Esophagus muscularis mucosa (tissue), 3 donors: Measurements from ENCODE around the gene WDR48.

Experiments
- CTCF ChIP-seq, 3 experiments: fragments of 200-600 bp in 2 of 3; fragments of 450-650 bp in 1 of 3; sonication (generic) in 2 of 3; IDR thresholded peaks; one replicate each; pipeline ENCODE4 v1.5.1; 2017 to 2019; ENCODE audit warnings: antibody characterized with exemption in 3 of 3, mild to moderate bottlenecking in 2 of 3, moderate library complexity in 1 of 3
- POLR2A ChIP-seq: fragments of 450-650 bp; IDR thresholded peaks from one replicate; pipeline ENCODE4 v1.6.1; 2017; ENCODE audit warnings: antibody characterized with exemption, moderate library complexity, mild to moderate bottlenecking, low read depth
- POLR2AphosphoS5 ChIP-seq, 2 donors: sonication (generic); formaldehyde crosslinking; IDR thresholded peaks; one replicate each; pipeline ENCODE4 v1.6.1; 2017; ENCODE audit warnings: antibody characterized with exemption in 2 of 2

GRCh38 chr3:39127269-39127907 lies 75.6 kb downstream of the WDR48 start:
- TF ChIP-seq CTCF (IDR thresholded peaks at IDR 0.05) (no peak), POLR2AphosphoS5 (IDR thresholded peaks at IDR 0.05) (no peak), POLR2A (no peak)
